HG03565 (cell line): ENCODE results near the gene CIB1.
"Not testable (repeated sequence)": the region's sequence is repeated elsewhere in the genome, so short reads cannot be mapped to it uniquely, and the experiment has no call there.

Experiments used
- ATAC-seq: cut with Tn5 transposase; IDR thresholded peaks from one replicate; pipeline ENCODE4 v1.9.1; 2021; ENCODE audit warnings: mild to moderate bottlenecking, moderate library complexity; ENCODE audit not compliant: unreplicated experiment

The CIB1 gene

GRCh38 chr15:90201130-90201943, 32.4 kb downstream of the CIB1 start, which contains the start of gene SEMA4B:
TSS of gene SEMA4B (plus strand) at chr15:90201330. CDS start at chr15:90201579, 249 bp downstream.
- ATAC-seq = peak; percentile 61

- ATAC-seq = no peak
Observed at GRCh38 chr15:90200534-90201129, 33.1 kb downstream of the CIB1 start.

- no peak for ATAC-seq
Observed at GRCh38 chr15:90194655-90195054, 39.1 kb downstream of the CIB1 start.

GRCh38 chr15:90192961-90193786, 40.6 kb downstream of the CIB1 start:
- ATAC-seq = no peak

GRCh38 chr15:90191794-90192509, 41.8 kb downstream of the CIB1 start:
- peak; percentile 54 for ATAC-seq

- no peak for ATAC-seq
Observed at GRCh38 chr15:90191344-90191687, 42.4 kb downstream of the CIB1 start.

DNA sequence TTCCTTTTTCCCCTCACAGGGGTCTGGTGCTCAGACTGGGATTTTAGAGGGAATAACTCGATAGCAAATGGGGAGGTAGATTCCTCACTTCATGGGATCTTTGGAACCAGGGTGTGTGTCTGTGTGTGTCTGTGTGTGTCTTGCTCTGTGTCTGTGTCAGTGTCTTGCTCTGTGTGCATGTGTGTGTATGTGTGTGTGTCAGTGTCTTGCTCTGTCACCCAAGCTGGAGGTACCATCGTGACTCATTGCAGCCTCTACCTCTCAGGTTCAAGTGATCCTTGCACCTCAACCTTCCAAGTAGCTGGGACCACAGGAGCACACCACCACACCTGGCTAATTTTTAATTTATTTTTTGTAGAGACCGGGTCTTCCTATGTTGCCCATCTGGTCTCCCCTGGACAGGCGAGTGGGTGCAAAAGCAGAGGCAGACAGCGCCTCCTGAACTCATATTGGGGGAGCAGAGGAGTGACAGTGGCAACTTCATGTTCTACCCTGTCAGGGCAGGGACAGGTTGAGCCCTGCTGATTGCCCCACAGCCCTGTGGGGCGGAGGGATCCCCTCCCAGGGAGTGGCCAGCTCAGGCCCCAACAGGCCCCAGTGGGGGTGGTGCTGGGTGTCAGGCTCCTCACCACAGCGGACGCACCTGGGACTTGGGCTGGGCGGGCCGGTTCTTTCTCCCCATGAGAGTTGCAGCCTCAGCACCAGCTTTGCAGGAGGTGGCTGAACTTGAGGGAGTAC, 43.0 kb downstream of the CIB1 start:
- ATAC-seq = peak; percentile 56

DNA sequence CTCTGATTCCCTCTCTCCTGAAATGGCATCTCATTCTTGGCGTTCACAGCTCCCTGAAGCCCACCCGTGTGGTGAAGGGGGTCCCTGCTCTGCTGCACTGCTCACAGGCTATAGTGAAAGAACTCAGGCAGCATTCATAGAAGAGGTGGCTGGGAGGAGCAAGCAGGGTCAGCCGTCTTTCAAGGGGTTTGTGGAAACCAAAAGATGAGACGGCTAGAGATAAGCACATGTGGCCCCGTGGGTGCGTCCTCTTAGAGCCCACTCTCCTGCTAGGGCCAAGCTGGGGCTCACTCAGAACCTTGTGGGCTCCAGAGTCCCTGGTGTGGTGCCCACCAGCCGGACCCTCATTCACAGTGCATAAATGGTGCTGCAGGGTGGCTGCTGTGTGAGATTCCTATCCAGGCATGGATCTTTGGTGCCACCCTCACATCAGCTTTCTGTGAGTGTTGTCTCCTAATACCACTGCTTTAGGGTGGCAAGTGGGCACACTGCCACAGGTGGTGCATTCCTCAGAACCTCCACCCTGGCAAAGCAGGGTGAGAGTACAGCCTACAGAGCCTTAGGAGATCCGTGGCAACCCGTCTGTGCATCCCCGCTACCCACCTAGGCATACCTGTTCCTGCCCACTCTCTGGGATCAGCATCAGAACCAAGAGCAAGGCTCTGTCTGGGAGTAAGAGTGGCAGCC, 43.8 kb downstream of the CIB1 start:
- no peak for ATAC-seq

DNA sequence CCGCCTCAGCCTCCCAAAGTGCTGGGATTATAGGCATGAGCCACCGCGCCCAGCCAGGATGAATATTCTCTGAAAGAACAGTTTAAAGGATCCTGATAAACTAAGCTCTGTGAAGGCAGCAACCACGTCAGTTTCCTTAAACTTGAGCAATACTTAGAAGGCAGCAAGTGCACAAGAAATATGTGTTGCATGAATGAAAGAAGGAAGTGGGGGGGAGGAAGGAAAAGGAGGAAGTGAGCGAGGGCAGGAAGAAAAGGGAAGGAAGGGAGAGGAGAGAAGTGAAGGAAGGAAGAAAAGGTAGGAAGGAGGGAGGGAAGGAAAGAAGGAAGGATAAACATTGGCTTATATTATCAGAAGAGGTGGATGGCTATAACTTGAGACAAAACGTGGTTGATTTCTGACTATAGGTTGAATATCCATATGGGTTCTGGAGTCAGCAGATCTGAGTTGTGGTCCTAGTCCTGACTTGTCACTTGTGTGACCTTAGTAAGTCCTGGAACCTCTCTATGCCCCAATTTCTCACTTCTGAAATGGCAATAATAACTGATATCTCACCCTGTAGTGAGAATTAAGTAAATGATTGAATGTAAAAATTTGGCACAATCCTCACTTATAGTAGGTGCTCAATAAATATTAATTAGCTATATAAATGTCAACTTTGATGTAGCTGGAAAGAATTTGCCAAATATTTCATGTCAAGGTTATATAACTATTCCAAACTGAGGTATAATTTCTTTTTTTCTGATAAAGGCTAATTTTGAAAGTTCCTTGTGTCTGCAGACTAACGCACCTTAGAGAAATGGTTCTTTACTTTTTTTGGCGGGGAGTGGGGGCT, 44.6 kb downstream of the CIB1 start:
- ATAC-seq = no peak

GRCh38 chr15:90188065-90188464, 45.7 kb downstream of the CIB1 start:
- ATAC-seq = not testable (repeated sequence)

DNA sequence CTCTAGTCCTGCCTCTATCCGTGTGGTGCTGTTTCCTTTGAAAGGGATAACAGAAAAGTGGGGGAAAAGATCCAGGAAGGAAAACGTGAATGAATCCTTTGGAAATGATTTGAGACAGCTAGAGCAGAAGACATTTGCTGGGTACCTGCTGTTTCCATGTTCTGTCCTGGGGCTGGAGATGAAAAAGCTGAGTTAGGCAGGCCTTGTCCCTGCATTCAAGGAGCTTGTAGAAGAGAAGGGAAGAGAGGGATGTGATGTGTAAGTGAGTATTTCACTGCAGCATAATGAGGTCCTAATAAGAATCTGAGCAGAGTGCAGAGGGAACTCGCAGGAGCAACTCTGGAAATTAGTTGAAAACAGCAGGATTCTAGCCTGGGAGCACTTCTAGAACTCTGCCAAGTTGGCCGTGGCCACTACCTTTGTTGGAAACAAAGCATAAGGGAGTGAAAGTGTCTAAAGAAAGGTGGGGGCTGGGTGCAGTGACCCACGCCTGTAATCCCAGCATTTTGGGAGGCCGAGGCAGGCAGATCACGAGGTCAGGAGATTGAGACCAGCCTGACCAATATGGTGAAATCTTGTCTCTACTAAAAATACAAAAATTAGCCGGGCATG, 46.4 kb downstream of the CIB1 start:
- no peak for ATAC-seq

DNA sequence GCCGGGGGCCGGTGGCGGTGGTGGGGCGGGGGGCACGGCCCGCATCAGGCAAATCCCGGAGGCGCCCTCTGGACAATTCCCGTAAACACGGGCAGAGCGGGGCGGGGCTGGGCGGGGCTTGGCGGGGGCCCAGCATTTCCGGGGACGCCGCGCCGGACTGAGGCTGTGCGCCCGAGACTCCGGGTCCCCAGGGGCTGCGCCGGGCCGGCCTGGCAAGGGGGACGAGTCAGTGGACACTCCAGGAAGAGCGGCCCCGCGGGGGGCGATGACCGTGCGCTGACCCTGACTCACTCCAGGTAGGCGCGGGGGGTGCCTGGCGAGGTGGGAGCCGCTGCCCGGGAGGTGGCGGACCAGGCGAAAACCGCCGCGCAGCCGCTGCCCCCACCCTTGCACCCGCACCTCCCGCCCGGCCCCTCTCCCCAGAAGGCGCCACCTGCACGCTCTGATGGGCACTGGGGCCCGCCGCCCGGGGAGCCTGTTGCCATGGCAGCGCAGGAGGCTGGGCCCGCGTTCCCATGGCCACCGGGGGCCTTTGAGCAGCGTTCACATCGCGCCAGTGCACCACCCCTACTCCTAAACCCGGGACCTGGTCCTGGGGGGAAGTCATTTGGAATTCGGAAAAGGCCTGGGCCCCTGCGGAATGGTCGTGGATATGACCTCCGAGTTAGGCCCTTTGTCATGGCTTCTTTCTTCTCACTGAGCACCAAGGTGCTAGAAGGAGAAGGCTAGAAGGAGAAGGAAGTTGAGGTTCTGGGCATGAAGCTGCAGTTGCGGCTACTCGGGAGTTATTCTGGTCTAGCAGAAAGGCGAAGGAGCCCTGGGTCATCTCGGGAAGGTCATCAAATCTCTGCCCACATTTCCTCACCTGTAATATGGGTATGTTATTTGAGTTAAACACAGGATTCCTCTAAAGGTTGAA, 48.7 kb downstream of the CIB1 start:
- ATAC-seq = peak; percentile 55

DNA sequence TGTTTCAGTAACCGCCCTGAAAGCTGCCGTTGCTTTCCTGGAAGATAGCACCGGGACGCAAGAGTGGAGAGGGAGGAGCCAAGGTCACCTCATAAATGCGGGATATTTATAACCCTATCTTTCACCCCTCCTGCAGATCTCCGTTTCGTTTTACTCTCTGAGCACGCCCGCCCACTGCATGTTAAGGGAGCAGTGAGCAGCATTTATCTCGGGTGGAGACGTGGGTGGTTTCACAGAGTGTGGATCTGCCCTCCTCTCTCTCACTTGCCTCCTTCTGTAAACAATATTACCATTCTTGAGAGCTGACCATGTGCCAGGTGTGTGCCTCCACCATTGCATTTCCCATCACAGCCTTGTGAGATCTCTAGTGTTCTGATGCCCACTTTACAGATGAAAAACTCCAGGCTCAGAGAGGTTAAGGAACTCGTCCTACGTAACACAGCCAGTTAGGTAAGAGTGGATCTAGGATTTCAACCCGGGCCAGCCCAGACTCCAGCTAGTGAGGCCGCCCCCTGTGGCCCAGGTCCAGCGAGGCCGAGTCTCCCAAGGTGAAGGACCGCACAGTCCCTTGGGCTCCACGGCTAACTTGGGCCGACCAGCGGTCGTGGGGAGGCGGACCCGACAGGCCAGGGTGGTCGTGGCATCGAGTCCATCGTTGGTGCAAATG, 49.5 kb downstream of the CIB1 start:
- peak; percentile 5 for ATAC-seq

- ATAC-seq = no peak
Observed at GRCh38 chr15:90181776-90182175, 52.0 kb downstream of the CIB1 start.
